Endodermal cell (in vitro differentiated cells): ENCODE measurements around the gene HDAC5. TPM values are rescaled to one million over a fixed set of nuclear protein-coding genes. Genes with fewer than 3 reads are reported as not detected.
"Not testable (repeated sequence)": the region's sequence is repeated elsewhere in the genome, so short reads cannot be mapped to it uniquely, and the experiment has no call there.

Source experiments
- DNase-seq: peaks from one replicate; pipeline ENCODE4 v3.0.0-alpha.2; 2017
- H3K27ac ChIP-seq: 2 replicates; pipeline ENCODE4 v1.5.1; 2013; ENCODE audit warnings: mild to moderate bottlenecking, low read depth, low read length, moderate library complexity
- H3K27me3 ChIP-seq: 2 replicates; pipeline ENCODE4 v1.6.1; 2013; ENCODE audit warnings: mild to moderate bottlenecking, low read length, moderate library complexity; ENCODE audit not compliant: insufficient read depth, control insufficient read depth, poor library complexity, severe bottlenecking
- H3K36me3 ChIP-seq: 2 replicates; pipeline ENCODE4 v1.7.0; 2013; ENCODE audit warnings: mild to moderate bottlenecking, low read length, moderate library complexity; ENCODE audit not compliant: control insufficient read depth, insufficient read depth
- H3K4me1 ChIP-seq: one replicate; pipeline ENCODE4 v1.7.0; 2013; ENCODE audit warnings: low read length; ENCODE audit not compliant: control insufficient read depth, insufficient read depth
- H3K4me3 ChIP-seq: 2 replicates; pipeline ENCODE4 v1.5.1; 2013; ENCODE audit warnings: mild to moderate bottlenecking, low read length, moderate library complexity
- H3K9ac ChIP-seq: 2 replicates; pipeline ENCODE4 v1.6.1; 2013; ENCODE audit warnings: mild to moderate bottlenecking, low read length, moderate library complexity; ENCODE audit not compliant: poor library complexity, severe bottlenecking; ENCODE audit errors: extremely low read depth
- H3K9me3 ChIP-seq: 2 replicates; pipeline ENCODE4 v1.6.1; 2013; ENCODE audit warnings: mild to moderate bottlenecking, low read length, moderate library complexity; ENCODE audit not compliant: control insufficient read depth
- H3K27ac Mint-ChIP-seq: 2 replicates; pipeline ENCODE4 v1.8.0; 2020; ENCODE audit warnings: mixed read lengths
- H3K27me3 Mint-ChIP-seq: 2 replicates; pipeline ENCODE4 v1.8.0; 2021; ENCODE audit warnings: mild to moderate bottlenecking, mixed read lengths; ENCODE audit not compliant: insufficient read depth
- H3K36me3 Mint-ChIP-seq: 2 replicates; pipeline ENCODE4 v1.8.0; 2020; ENCODE audit warnings: low read depth, mixed read lengths
- H3K4me1 Mint-ChIP-seq: 2 replicates; pipeline ENCODE4 v1.8.0; 2020; ENCODE audit warnings: mixed read lengths
- H3K4me3 Mint-ChIP-seq: 2 replicates; pipeline ENCODE4 v1.8.0; 2020; ENCODE audit warnings: mild to moderate bottlenecking, moderate library complexity, mixed read lengths
- H3K9me3 Mint-ChIP-seq: 2 replicates; pipeline ENCODE4 v1.8.0; 2020; ENCODE audit warnings: mild to moderate bottlenecking, mixed read lengths
- WGBS, 2 experiments: methylation state at CpG; one replicate each; pipeline versions ENCODE4 v1.1.5 to v1.1.7; 2013; ENCODE audit warnings: missing lambda C conversion rate in 2 of 2, mixed read lengths in 1 of 2; ENCODE audit not compliant: insufficient coverage in 1 of 2, insufficient read length in 1 of 2; 5-methylcytosine and 5-hydroxymethylcytosine counted together
- total RNA-seq, 2 donors: library from RNA; stranded (reverse); fragmentation: NEBNext Ultra II Directional in 1 of 2; extraction: Animal tissue kit (Norgen Biotek cat#: 25700) in 1 of 2; gene quantifications; 2 replicates in 1 of 2; 3 replicates in 1 of 2; pipeline ENCODE4 v1.2.1, GENCODE V29; 2021
- TF ChIP-seq, protein P1 (sequence below): fragments of 200-600 bp; sonication (generic); conservative IDR thresholded peaks from 2 replicates; pipeline ENCODE4 v1.5.0; 2021; ENCODE audit warnings: antibody characterized with exemption, mild to moderate bottlenecking

The HDAC5 gene
- total RNA-seq, 2 donors from 2014 or later = 36.9 to 64.6 TPM

DNA sequence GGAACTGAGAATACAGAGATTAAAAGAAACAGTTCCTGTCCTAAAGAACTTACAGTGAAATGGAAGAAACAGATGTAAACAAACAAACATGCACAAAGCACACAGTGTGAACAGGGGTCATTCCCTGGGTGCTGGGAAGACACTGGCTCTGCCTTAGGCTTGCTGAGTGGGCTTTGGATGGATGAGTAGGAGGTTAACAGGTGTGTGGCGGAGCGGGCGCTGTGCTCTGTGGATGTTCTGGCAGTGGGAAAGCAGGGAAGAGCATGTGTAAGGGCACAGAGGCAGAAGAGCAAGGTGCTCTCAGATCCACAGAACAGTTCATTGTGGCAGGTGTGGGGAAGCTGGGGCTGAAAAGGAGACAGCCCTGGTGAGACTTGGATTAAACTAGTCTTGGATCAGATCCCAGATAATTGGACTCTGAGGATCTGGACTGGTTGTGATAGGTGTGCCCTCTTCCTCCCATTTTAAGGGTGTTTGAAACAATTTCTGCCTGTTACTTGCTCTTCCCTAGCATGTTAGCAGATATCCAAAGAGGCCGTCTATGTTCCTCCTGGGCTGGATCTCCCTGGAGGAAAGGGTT lies 26.4 kb upstream of the HDAC5 start:
- Histone ChIP-seq H3K4me3 (no peak overlapping the region), H3K36me3 (peaks cover 56% of the 10 kb centered on the region), H3K4me1 (peaks cover 25% of the 10 kb centered on the region), H3K27ac (no peak overlapping the region), H3K9ac (no peak overlapping the region), H3K27me3 (no peaks in the 10 kb centered on the region), H3K9me3 (no peaks in the 10 kb centered on the region)
- Mint-ChIP-seq H3K27ac (peak overlapping the region; percentile 77), H3K4me1 (peaks cover 37% of the 10 kb centered on the region), H3K4me3 (no peak overlapping the region), H3K27me3 (no peaks in the 10 kb centered on the region), H3K9me3 (no peaks in the 10 kb centered on the region), H3K36me3 (peaks cover 53% of the 10 kb centered on the region)
- 97 to 100% methylated on average over 3 to 4 of the region's 4 CpGs for WGBS, 2 experiments
- no peak for DNase-seq
- TF ChIP-seq, protein P1, sequence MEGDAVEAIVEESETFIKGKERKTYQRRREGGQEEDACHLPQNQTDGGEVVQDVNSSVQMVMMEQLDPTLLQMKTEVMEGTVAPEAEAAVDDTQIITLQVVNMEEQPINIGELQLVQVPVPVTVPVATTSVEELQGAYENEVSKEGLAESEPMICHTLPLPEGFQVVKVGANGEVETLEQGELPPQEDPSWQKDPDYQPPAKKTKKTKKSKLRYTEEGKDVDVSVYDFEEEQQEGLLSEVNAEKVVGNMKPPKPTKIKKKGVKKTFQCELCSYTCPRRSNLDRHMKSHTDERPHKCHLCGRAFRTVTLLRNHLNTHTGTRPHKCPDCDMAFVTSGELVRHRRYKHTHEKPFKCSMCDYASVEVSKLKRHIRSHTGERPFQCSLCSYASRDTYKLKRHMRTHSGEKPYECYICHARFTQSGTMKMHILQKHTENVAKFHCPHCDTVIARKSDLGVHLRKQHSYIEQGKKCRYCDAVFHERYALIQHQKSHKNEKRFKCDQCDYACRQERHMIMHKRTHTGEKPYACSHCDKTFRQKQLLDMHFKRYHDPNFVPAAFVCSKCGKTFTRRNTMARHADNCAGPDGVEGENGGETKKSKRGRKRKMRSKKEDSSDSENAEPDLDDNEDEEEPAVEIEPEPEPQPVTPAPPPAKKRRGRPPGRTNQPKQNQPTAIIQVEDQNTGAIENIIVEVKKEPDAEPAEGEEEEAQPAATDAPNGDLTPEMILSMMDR = no peak

DNA sequence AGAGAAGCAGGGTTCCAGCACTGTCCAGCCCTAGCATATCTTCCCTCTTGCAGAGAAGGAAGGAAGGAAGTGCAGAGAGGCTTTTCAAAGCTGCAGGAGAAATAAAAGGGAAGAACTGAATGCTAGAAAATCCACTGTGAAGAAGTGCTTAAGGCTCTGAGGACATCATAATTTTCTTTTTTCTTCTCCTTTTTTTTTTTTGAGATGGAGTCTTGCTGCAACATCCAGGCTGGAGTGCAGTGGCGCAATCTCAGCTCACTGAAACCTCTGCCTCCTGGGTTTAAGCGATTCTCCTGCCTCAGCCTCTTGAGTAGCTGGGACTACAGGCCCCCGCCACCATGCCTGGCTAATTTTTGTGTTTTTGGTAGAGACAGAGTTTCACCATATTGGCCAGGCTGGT lies 25.6 kb upstream of the HDAC5 start:
- Histone ChIP-seq H3K4me1 (peaks cover 25% of the 10 kb centered on the region), H3K36me3 (peaks cover 50% of the 10 kb centered on the region)
- Mint-ChIP-seq H3K36me3 (peaks cover 46% of the 10 kb centered on the region), H3K4me1 (peaks cover 39% of the 10 kb centered on the region), H3K27ac (peak overlapping the region; percentile 77)
- 90% methylated on average over 3 of the region's 3 CpGs; no CpG with 5 or more reads in 1 of the 2 experiments for WGBS, 2 experiments
- not testable (repeated sequence) for H3K4me3 ChIP-seq, DNase-seq, H3K27me3 Mint-ChIP-seq, H3K9ac ChIP-seq, H3K27me3 ChIP-seq, H3K9me3 Mint-ChIP-seq, H3K4me3 Mint-ChIP-seq, H3K27ac ChIP-seq, H3K9me3 ChIP-seq

DNA sequence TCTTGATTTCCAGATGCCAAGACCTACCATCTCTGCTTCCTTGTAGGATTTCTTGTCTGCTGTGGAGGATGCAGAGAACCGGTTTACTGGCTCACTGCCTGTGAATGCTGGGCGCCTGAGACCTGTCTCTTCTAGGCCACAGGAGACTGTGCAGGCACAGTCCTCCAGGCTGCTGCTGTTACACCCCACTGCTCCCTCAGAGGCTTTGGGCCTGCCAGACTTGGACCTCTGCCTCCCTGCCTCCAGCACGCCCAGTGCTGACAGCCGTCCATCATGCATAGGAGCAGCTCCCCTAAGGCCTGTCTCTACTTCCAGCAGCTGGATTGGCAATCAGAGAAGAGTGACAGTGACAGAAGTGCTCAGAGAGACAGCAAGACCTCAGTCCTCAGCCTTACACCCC lies 24.4 kb upstream of the HDAC5 start:
- Histone ChIP-seq H3K27ac (no peak overlapping the region), H3K4me1 (peaks cover 25% of the 10 kb centered on the region), H3K27me3 (no peaks in the 10 kb centered on the region), H3K4me3 (no peak overlapping the region), H3K9ac (no peak overlapping the region), H3K36me3 (peaks cover 40% of the 10 kb centered on the region), H3K9me3 (no peaks in the 10 kb centered on the region)
- no peaks in the 10 kb centered on the region for H3K27me3 Mint-ChIP-seq
- 89 to 92% methylated on average over 2 to 4 of the region's 4 CpGs for WGBS, 2 experiments
- DNase-seq = no peak
- H3K9me3 Mint-ChIP-seq = no peaks in the 10 kb centered on the region
- TF ChIP-seq, protein P1 = no peak
- peak overlapping the region; percentile 26 for H3K27ac Mint-ChIP-seq
- no peak overlapping the region for H3K4me3 Mint-ChIP-seq
- H3K4me1 Mint-ChIP-seq = peaks cover 40% of the 10 kb centered on the region
- H3K36me3 Mint-ChIP-seq = peaks cover 41% of the 10 kb centered on the region
